ENCODE data around the gene OLFM2. TPM values are rescaled to one million over a fixed set of nuclear protein-coding genes. Genes with fewer than 3 reads are reported as not detected.

The OLFM2 gene
- total and polyA plus RNA-seq, 2 of the 4 experiments (the other 2 are of a cell fraction) = 2.7 to 5.1 TPM

DNA sequence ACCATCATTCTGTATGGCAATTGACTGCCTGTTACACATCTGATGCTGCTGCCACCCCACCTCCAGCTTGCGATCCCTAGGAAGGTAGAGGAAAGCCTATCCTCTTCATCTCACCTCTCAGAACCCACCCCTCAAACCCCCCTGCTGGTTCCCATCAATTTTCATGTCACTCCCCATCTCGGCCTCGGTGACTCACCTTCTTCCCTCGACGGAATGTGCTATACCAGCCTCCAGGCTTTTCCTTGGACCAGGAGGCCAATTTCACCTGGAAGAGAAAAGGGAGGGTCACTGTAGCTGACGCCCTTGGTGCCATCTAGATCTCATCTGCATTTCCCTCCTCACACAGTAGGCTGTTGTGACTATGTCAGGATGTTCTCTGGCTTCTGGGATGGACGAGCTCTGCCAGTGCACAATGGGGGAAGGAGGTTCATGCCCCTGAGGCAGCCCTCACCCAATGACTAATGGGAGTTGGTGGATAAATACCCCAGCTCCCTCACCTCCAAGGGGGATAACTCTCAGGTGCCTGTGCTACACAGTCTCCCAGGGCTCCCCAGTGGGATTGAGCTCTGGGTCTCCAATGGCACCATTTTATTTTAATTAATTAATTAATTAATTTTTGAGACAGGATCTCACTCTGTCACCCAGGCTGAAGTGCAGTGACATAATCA lies 26.4 kb upstream of the OLFM2 start:
- H2AK5ac ChIP-seq (ENCODE audit: low read depth, low read length) = no peak overlapping the region
- H2BK5ac ChIP-seq (ENCODE audit: low read depth, low read length, poor library complexity, severe bottlenecking) = no peak overlapping the region
- no peaks in the 10 kb centered on the region; the same call in 1 of the 2 replicates for H4K20me1 ChIP-seq (ENCODE audit: insufficient read depth, low read length)
- no peak overlapping the region for H4K8ac ChIP-seq (ENCODE audit: low read depth in 2 of 2, low read length in 2 of 2)
- DNase-seq = no peak
- no peak overlapping the region for H3K18ac ChIP-seq (ENCODE audit: low read depth, low read length)
- H3K36me3 ChIP-seq (ENCODE audit: control insufficient read depth, insufficient read depth, low read length) = no peaks in the 10 kb centered on the region; the same call in 1 of the 2 replicates
- peaks cover 7% of the 10 kb centered on the region for H3K4me1 ChIP-seq (ENCODE audit: control insufficient read depth, insufficient read depth, low read length)
- H2BK20ac ChIP-seq (ENCODE audit: low read depth, low read length) = no peak overlapping the region
- no peak overlapping the region for H2AFZ ChIP-seq (replicated peaks; ENCODE audit: low read length, poor library complexity)
- H2AK9ac ChIP-seq (replicated peaks; ENCODE audit: low read depth, low read length, poor library complexity) = no peak overlapping the region
- H3K79me1 ChIP-seq (ENCODE audit: low read depth in 1 of 2, low read length in 2 of 2) = no peaks in the 10 kb centered on the region
- no CpG with 5 or more reads among the region's 7 CpGs for WGBS, 2 experiments (ENCODE audit: extremely low coverage in 2 of 2, insufficient read length in 1 of 2)
- no TSS peak for BruUV-seq (replicated peaks)
- no peak overlapping the region for H3K56ac ChIP-seq (ENCODE audit: extremely low read depth, insufficient read depth, low read length)
- no peak overlapping the region for H3K4me2 ChIP-seq (ENCODE audit: low read depth, low read length)
- no peaks in the 10 kb centered on the region for H3K9me3 ChIP-seq (ENCODE audit: control insufficient read depth, insufficient read depth, low read length)
- H3K14ac ChIP-seq (replicated peaks; ENCODE audit: low read depth, low read length) = no peak overlapping the region
- no peak overlapping the region for H3K9ac ChIP-seq (ENCODE audit: low read depth, low read length)
- no peak overlapping the region for H3K4me3 ChIP-seq (ENCODE audit: insufficient read depth, low read depth, low read length)
- no peak overlapping the region for H2BK15ac ChIP-seq (ENCODE audit: low read depth, low read length)
- dilution Hi-C loops (cut with HindIII; ENCODE audit: low sequenced_read_pairs, unreplicated experiment) (no loop called here), intact Hi-C loops (cut with micrococcal nuclease) (no loop called here), in situ Hi-C loops (cut with MboI; ENCODE audit: low sequenced_read_pairs) (no loop called here)
- H3K9me1 ChIP-seq (ENCODE audit: insufficient read depth, low read length) = peaks cover 4% of the 10 kb centered on the region
- ChIA-PET CTCF (interaction anchor here (2.0 kb wide), 1 partner anchor 38 kb away, joined by 6 read pairs; no protein-coding TSS in a partner anchor), POLR2A (ENCODE audit: unreplicated experiment) (no interaction called here)
- no peak overlapping the region for H3K27ac ChIP-seq (ENCODE audit: insufficient read depth, low read length)
- H2BK120ac ChIP-seq (ENCODE audit: low read depth, low read length) = no peak overlapping the region
- no peak for ATAC-seq (ENCODE audit: low read depth)
- no peak overlapping the region for H3K4ac ChIP-seq (ENCODE audit: low read depth, low read length)
- no peaks in the 10 kb centered on the region; the same call in 1 of the 2 replicates for H3K27me3 ChIP-seq (ENCODE audit: control insufficient read depth, insufficient read depth, low read length)
- no peak overlapping the region for H3K23ac ChIP-seq (ENCODE audit: low read depth, low read length)
- H4K91ac ChIP-seq (ENCODE audit: insufficient read depth, low read depth, low read length) = no peak overlapping the region
- no peak for TF ChIP-seq RFX5 (IDR thresholded peaks at IDR 0.05; ENCODE audit: low read depth, low read length)
- TF ChIP-seq CHD1 (IDR thresholded peaks at IDR 0.05; ENCODE audit: low read depth, low read length) = no peak
- TF ChIP-seq RCOR1 (IDR thresholded peaks at IDR 0.05; ENCODE audit: insufficient replicate concordance, low read length) = no peak
- no peak for TF ChIP-seq SMC3 (IDR thresholded peaks at IDR 0.05; ENCODE audit: low read depth, low read length)
- TF ChIP-seq, protein P1, sequence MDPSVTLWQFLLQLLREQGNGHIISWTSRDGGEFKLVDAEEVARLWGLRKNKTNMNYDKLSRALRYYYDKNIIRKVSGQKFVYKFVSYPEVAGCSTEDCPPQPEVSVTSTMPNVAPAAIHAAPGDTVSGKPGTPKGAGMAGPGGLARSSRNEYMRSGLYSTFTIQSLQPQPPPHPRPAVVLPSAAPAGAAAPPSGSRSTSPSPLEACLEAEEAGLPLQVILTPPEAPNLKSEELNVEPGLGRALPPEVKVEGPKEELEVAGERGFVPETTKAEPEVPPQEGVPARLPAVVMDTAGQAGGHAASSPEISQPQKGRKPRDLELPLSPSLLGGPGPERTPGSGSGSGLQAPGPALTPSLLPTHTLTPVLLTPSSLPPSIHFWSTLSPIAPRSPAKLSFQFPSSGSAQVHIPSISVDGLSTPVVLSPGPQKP (IDR thresholded peaks at IDR 0.05; ENCODE audit: borderline replicate concordance, low read depth, low read length) = no peak
- no peak for TF ChIP-seq MAFK (IDR thresholded peaks at IDR 0.05; ENCODE audit: low read depth, low read length)
- TF ChIP-seq FOS (IDR thresholded peaks at IDR 0.05; ENCODE audit: low read depth, low read length) = no peak
- no peak overlapping the region for H4K5ac ChIP-seq (ENCODE audit: low read depth, low read length)
